Kidney (tissue), 14 donors: ENCODE measurements around the gene GRHL1. TPM values are rescaled to one million over a fixed set of nuclear protein-coding genes. Genes with fewer than 3 reads are reported as not detected.
A peak's percentile ranks its signal among the peaks of the same experiment; 100 is the strongest.

ENCODE experiments used
- DNase-seq, 5 donors: peaks; one replicate each; pipeline ENCODE4 v3.0.0-alpha.2; 2013 to 2020
- FAIRE-seq: peaks from 2 replicates; lab custom pipeline; 2012; peaks lifted over from hg19 to GRCh38; lab: Jason Lieb, UNC
- H3K27ac ChIP-seq, 2 donors: one replicate each; pipeline ENCODE4 v1.7.0; 2013; ENCODE audit warnings: low read depth in 2 of 2, low read length in 2 of 2, inconsistent platforms in 1 of 2
- H3K27me3 ChIP-seq: one replicate; pipeline ENCODE4 v1.7.1; 2013; ENCODE audit warnings: low read length, inconsistent platforms; ENCODE audit not compliant: control insufficient read depth, insufficient read depth
- H3K36me3 ChIP-seq, 3 donors: one replicate each; pipeline versions ENCODE4 v1.7.0 to v1.7.1; 2013; ENCODE audit warnings: low read length in 3 of 3, control low read depth in 1 of 3, inconsistent platforms in 1 of 3; ENCODE audit not compliant: insufficient read depth in 3 of 3, control insufficient read depth in 2 of 3
- H3K4me1 ChIP-seq, 3 donors: one replicate each; pipeline versions ENCODE4 v1.7.0 to v1.7.1; 2013; ENCODE audit warnings: low read length in 3 of 3, inconsistent platforms in 1 of 3, low read depth in 1 of 3; ENCODE audit not compliant: control insufficient read depth in 2 of 3, insufficient read depth in 2 of 3
- H3K4me3 ChIP-seq, 3 donors: one replicate each; pipeline versions ENCODE4 v1.7.0 to v1.8.1; 2013; ENCODE audit warnings: low read length in 3 of 3, control low read depth in 1 of 3, inconsistent platforms in 1 of 3
- H3K9ac ChIP-seq, 3 donors: one replicate each; pipeline versions ENCODE4 v1.7.0 to v1.7.1; 2013; ENCODE audit warnings: low read length in 3 of 3, control low read depth in 1 of 3, inconsistent platforms in 1 of 3
- H3K9me3 ChIP-seq, 3 donors: one replicate each; pipeline versions ENCODE4 v1.7.0 to v1.7.1; 2013; ENCODE audit warnings: low read length in 3 of 3, control low read depth in 1 of 3, inconsistent platforms in 1 of 3; ENCODE audit not compliant: control insufficient read depth in 2 of 3, insufficient read depth in 1 of 3
- intact Hi-C: fragments of 100-400 bp; cut with DNase I; formaldehyde crosslinking; loops from one replicate; pipeline ENCODE4 v1.11.1; 2022
- polyA plus RNA-seq: library from polyadenylated mRNA; stranded (reverse); fragments of 350-450 nt; fragmentation: Illumina TruSeq; extraction: RNeasy Lipid Tissue Mini Kit (QIAGEN cat#74804); gene quantifications from one replicate; pipeline ENCODE4 v1.2.3, GENCODE V29; 2014; ENCODE audit warnings: low read depth, low replicate concordance; ENCODE audit not compliant: insufficient read depth
- total RNA-seq: library from RNA; stranded (reverse); fragmentation: NEBNext Ultra II Directional; extraction: Animal tissue kit (Norgen Biotek cat#: 25700); gene quantifications from one replicate; pipeline ENCODE4 v1.2.1, GENCODE V29; 2021
- TF ChIP-seq, protein P1 (sequence below): IDR thresholded peaks from 3 replicates; pipeline ENCODE4 v1.5.1; 2012; ENCODE audit warnings: mild to moderate bottlenecking, moderate library complexity, borderline replicate concordance; ENCODE audit not compliant: insufficient read depth; ENCODE audit errors: extremely low read depth
- donor health status: control.
- donor health status: control.
- donor health status: control.
- donor health status: control.
- donor health status: control.
- donor health status: DM: yes; HTN: yes; CAD: no.
- donor health status: Normal renal cell carcinoma (clear cell type).

GRHL1 gene
- total and polyA plus RNA-seq, 2 donors from 2014 or later, result 2.3 to 6.0 TPM

DNA sequence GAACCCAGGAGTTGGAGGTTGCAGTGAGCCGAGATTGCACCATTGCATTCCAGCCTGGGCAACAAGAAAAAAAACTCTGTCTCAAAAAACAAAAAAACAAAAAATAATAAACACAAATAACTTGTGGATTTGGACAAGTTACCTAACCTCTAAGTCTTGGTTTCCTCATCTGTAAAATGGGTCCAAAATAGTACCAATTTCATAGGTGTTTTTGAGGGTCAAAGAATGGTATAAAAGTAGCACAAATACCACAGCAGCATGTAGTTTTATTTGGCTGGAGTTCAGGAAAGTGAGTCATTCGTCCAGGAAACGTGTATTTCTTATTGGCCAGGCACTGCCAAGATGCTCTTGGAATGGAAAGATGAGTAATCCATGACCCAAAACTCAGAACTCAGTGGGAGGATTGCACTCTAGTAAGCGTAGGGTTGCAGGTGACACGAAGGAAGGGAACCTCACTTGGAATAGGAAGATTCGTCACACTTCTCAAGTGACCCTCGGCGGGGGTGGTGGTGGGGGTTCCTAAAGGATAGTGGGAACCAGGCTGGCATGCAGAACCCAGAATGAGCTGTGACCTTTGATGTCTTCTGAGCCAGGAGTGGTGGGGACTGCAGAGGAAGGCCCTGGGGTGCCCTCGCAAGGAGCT lies 24.4 kb downstream of the GRHL1 start:
- no peaks in the 10 kb centered on the region for H3K27me3 ChIP-seq
- no peak overlapping the region for H3K27ac ChIP-seq
- H3K36me3 ChIP-seq, result peaks cover 0 to 11% (median 0%) of the 10 kb centered on the region in 3 donors
- TF ChIP-seq, protein P1, sequence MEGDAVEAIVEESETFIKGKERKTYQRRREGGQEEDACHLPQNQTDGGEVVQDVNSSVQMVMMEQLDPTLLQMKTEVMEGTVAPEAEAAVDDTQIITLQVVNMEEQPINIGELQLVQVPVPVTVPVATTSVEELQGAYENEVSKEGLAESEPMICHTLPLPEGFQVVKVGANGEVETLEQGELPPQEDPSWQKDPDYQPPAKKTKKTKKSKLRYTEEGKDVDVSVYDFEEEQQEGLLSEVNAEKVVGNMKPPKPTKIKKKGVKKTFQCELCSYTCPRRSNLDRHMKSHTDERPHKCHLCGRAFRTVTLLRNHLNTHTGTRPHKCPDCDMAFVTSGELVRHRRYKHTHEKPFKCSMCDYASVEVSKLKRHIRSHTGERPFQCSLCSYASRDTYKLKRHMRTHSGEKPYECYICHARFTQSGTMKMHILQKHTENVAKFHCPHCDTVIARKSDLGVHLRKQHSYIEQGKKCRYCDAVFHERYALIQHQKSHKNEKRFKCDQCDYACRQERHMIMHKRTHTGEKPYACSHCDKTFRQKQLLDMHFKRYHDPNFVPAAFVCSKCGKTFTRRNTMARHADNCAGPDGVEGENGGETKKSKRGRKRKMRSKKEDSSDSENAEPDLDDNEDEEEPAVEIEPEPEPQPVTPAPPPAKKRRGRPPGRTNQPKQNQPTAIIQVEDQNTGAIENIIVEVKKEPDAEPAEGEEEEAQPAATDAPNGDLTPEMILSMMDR, result no peak
- H3K4me3 ChIP-seq, result no peak overlapping the region
- intact Hi-C loops, result no loop called here
- FAIRE-seq, result no peak
- no peak overlapping the region for H3K9ac ChIP-seq
- DNase-seq, result no peak
- no peaks in the 10 kb centered on the region for H3K9me3 ChIP-seq
- H3K4me1 ChIP-seq, result no peaks in the 10 kb centered on the region

DNA sequence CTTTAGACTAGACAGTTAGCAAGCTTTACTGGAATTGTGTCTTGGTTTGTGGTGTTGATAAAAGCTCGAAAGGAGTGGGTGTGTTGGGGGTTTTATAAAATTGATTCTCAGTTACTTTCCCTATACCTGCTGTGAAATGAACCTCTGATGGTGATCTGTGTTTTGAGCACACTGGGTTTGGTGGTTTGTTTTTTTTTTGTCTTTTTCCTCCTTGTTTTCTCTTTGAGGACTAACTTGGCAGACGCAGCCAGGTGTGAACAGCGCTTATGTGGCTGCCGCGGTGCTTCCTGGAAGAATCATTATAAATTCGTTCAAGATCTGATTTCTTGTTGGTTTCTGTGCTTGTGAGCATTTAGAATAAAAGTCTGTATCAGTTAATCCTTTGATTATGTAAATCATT lies 28.5 kb downstream of the GRHL1 start:
- Histone ChIP-seq H3K4me1 (peaks cover 0 to 4% (median 0%) of the 10 kb centered on the region in 3 donors), H3K36me3 (peaks cover 0 to 3% (median 0%) of the 10 kb centered on the region in 3 donors), H3K9me3 (no peaks in the 10 kb centered on the region), H3K4me3 (no peak overlapping the region), H3K27me3 (no peaks in the 10 kb centered on the region), H3K27ac (no peak overlapping the region), H3K9ac (no peak overlapping the region)
- FAIRE-seq, result no peak
- TF ChIP-seq, protein P1, result no peak
- no peak for DNase-seq
- intact Hi-C loops, result loop anchor here (10.0 kb wide), 1 partner anchor 75 kb away; no protein-coding TSS in a partner anchor

DNA sequence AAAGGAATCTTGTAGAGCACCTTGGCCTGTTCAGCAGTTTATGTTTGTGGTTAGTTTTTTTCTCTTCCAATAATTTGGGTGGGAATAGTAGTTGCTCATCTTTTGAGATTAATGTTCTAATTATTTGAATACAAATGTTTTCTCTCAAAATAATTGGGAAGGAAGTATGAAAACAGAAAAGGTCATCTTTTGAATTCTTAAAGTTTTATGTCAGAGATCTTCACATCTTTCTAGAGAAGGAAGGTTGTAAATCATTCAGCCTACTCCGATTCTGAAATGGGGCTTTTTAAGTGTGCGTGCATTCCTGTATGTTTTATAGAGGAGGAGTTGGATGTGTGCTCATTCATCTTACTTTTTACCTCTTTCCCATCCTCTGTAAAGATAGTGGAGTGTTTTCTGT lies 29.0 kb downstream of the GRHL1 start:
- FAIRE-seq, result no peak
- intact Hi-C loops, result loop anchor here (10.0 kb wide), 1 partner anchor 74 kb away; no protein-coding TSS in a partner anchor

More for the DNA sequence above, 29.0 kb downstream of the GRHL1 start:
- Histone ChIP-seq H3K4me3 (no peak overlapping the region), H3K27me3 (no peaks in the 10 kb centered on the region), H3K36me3 (no peaks in the 10 kb centered on the region), H3K9ac (no peak overlapping the region), H3K27ac (no peak overlapping the region), H3K4me1 (peaks cover 0 to 4% (median 0%) of the 10 kb centered on the region in 3 donors), H3K9me3 (no peaks in the 10 kb centered on the region)
- TF ChIP-seq, protein P1, result no peak
- peak in 1 of 5 donors; percentile 0 for DNase-seq
